ENCODE data around the gene PTK6. TPM values are rescaled to one million over a fixed set of nuclear protein-coding genes. Genes with fewer than 3 reads are reported as not detected.

PTK6 gene
- total and polyA plus RNA-seq, 2 of the 13 experiments (the other 11 are each of a cell fraction or from before 2014, with no cell fraction given): 0.08 TPM; not detected in 1

DNA sequence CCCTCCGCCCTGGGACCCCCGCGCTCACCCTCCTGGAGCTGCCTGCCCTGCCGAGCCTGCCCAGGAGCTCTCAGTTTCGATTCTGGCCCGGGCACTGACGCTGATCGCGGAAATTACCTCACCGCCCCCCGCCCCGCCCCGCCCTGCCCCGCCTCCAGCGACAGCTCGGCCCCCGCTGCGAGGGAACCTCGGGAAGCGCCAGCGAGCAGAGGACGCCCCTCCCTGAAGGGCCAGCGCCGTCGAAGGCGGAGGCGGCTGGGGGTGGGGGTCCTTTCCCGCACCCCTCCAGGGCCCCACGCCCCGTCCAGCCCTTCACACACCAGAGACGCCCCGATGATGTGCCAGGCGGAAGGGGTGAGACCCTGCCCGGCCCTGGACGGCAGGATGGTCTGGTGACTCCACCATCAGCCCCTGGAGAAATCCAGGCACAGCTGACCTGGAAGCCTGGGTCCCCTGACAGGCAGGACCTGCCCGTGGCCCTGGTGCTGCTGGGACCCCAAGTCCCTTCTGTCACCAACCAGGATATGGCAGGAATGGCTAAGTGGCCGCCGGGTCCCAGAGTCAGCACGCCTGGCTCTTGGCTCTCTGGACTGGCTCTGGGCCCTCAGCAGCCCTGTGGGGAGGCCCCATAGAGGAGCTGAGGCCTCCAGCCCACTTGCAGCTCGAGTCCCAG is 37.1 kb upstream of the PTK6 start, which contains the start of gene HELZ2 (continued):
- TF ChIP-seq ZNF589 (CRISPR knock-in tag; conservative IDR thresholded peaks at IDR 0.05) (no peak), MED13 (CRISPR knock-in tag; IDR thresholded peaks at IDR 0.05) (peak; percentile 65; the same call in 1 of the 2 replicates), ZSCAN9 (CRISPR knock-in tag; IDR thresholded peaks at IDR 0.05; ENCODE audit: borderline replicate concordance) (0 out of 2 replicates have a peak, but pooled peaks have one; percentile 7), ZNF567 (CRISPR knock-in tag; IDR thresholded peaks at IDR 0.05; ENCODE audit: borderline replicate concordance) (peak; percentile 57), ZNF577 (CRISPR knock-in tag; IDR thresholded peaks at IDR 0.05; ENCODE audit: borderline replicate concordance, low read depth) (peak; percentile 60; the same call in 1 of the 2 replicates), ZNF430 (CRISPR knock-in tag; IDR thresholded peaks at IDR 0.05) (0 out of 2 replicates have a peak, but pooled peaks have one; percentile 26), TAF1 (CRISPR knock-in tag; IDR thresholded peaks at IDR 0.05) (peak; percentile 45; the same call in 1 of the 2 replicates), KLF15 (CRISPR knock-in tag; IDR thresholded peaks at IDR 0.05; ENCODE audit: borderline replicate concordance) (0 out of 2 replicates have a peak, but pooled peaks have one; percentile 85), ZNF776 (CRISPR knock-in tag; IDR thresholded peaks at IDR 0.05) (peak; percentile 78; the same call in 1 of the 2 replicates), NKX3-1 (CRISPR knock-in tag; IDR thresholded peaks at IDR 0.05) (0 out of 2 replicates have a peak, but pooled peaks have one; percentile 14), NBN (conservative IDR thresholded peaks at IDR 0.05) (no peak), ZNF549 (CRISPR knock-in tag; IDR thresholded peaks at IDR 0.05) (0 out of 2 replicates have a peak, but pooled peaks have one; percentile 40), ZNF260 (CRISPR knock-in tag; IDR thresholded peaks at IDR 0.05; ENCODE audit: borderline replicate concordance, low read depth) (no peak), NPAS2 (CRISPR knock-in tag; IDR thresholded peaks at IDR 0.05; ENCODE audit: borderline replicate concordance) (no peak), ZNF225 (CRISPR knock-in tag; IDR thresholded peaks at IDR 0.05) (peak; percentile 84), ZFAT (CRISPR knock-in tag; conservative IDR thresholded peaks at IDR 0.05) (0 out of 2 replicates have a peak, but pooled peaks have one; percentile 53), ZNF792 (CRISPR knock-in tag; IDR thresholded peaks at IDR 0.05) (0 out of 2 replicates have a peak, but pooled peaks have one; percentile 31)
- TF ChIP-seq, protein P1, sequence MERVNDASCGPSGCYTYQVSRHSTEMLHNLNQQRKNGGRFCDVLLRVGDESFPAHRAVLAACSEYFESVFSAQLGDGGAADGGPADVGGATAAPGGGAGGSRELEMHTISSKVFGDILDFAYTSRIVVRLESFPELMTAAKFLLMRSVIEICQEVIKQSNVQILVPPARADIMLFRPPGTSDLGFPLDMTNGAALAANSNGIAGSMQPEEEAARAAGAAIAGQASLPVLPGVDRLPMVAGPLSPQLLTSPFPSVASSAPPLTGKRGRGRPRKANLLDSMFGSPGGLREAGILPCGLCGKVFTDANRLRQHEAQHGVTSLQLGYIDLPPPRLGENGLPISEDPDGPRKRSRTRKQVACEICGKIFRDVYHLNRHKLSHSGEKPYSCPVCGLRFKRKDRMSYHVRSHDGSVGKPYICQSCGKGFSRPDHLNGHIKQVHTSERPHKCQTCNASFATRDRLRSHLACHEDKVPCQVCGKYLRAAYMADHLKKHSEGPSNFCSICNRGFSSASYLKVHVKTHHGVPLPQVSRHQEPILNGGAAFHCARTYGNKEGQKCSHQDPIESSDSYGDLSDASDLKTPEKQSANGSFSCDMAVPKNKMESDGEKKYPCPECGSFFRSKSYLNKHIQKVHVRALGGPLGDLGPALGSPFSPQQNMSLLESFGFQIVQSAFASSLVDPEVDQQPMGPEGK (CRISPR knock-in tag; IDR thresholded peaks at IDR 0.05): peak; percentile 91
- TF ChIP-seq, protein P2, sequence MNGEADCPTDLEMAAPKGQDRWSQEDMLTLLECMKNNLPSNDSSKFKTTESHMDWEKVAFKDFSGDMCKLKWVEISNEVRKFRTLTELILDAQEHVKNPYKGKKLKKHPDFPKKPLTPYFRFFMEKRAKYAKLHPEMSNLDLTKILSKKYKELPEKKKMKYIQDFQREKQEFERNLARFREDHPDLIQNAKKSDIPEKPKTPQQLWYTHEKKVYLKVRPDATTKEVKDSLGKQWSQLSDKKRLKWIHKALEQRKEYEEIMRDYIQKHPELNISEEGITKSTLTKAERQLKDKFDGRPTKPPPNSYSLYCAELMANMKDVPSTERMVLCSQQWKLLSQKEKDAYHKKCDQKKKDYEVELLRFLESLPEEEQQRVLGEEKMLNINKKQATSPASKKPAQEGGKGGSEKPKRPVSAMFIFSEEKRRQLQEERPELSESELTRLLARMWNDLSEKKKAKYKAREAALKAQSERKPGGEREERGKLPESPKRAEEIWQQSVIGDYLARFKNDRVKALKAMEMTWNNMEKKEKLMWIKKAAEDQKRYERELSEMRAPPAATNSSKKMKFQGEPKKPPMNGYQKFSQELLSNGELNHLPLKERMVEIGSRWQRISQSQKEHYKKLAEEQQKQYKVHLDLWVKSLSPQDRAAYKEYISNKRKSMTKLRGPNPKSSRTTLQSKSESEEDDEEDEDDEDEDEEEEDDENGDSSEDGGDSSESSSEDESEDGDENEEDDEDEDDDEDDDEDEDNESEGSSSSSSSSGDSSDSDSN (CRISPR knock-in tag; IDR thresholded peaks at IDR 0.05): peak; percentile 59
- TF ChIP-seq, protein P3, sequence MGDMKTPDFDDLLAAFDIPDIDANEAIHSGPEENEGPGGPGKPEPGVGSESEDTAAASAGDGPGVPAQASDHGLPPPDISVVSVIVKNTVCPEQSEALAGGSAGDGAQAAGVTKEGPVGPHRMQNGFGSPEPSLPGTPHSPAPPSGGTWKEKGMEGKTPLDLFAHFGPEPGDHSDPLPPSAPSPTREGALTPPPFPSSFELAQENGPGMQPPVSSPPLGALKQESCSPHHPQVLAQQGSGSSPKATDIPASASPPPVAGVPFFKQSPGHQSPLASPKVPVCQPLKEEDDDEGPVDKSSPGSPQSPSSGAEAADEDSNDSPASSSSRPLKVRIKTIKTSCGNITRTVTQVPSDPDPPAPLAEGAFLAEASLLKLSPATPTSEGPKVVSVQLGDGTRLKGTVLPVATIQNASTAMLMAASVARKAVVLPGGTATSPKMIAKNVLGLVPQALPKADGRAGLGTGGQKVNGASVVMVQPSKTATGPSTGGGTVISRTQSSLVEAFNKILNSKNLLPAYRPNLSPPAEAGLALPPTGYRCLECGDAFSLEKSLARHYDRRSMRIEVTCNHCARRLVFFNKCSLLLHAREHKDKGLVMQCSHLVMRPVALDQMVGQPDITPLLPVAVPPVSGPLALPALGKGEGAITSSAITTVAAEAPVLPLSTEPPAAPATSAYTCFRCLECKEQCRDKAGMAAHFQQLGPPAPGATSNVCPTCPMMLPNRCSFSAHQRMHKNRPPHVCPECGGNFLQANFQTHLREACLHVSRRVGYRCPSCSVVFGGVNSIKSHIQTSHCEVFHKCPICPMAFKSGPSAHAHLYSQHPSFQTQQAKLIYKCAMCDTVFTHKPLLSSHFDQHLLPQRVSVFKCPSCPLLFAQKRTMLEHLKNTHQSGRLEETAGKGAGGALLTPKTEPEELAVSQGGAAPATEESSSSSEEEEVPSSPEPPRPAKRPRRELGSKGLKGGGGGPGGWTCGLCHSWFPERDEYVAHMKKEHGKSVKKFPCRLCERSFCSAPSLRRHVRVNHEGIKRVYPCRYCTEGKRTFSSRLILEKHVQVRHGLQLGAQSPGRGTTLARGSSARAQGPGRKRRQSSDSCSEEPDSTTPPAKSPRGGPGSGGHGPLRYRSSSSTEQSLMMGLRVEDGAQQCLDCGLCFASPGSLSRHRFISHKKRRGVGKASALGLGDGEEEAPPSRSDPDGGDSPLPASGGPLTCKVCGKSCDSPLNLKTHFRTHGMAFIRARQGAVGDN (CRISPR knock-in tag; IDR thresholded peaks at IDR 0.05): peak; percentile 45
- TF ChIP-seq, protein P4, sequence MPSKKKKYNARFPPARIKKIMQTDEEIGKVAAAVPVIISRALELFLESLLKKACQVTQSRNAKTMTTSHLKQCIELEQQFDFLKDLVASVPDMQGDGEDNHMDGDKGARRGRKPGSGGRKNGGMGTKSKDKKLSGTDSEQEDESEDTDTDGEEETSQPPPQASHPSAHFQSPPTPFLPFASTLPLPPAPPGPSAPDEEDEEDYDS (CRISPR knock-in tag; IDR thresholded peaks at IDR 0.05): 0 out of 2 replicates have a peak, but pooled peaks have one; percentile 19

Data from HepG2 (cell line).